Neural cell (in vitro differentiated cells): Measurements from ENCODE around the gene NKD1. TPM values are rescaled to one million over a fixed set of nuclear protein-coding genes. Genes with fewer than 3 reads are reported as not detected.

ENCODE experiments used
- H2AFZ ChIP-seq: fragments of 200-600, 300-800 bp; sonication (generic), shearing (Covaris generic); 2 replicates; pipeline ENCODE4 v1.6.0; 2014; ENCODE audit warnings: low read depth, mild to moderate bottlenecking, antibody characterized with exemption, low read length, moderate library complexity
- H3F3A ChIP-seq: fragments of 200-600 bp; shearing (Covaris generic); 2 replicates; pipeline ENCODE4 v1.6.1; 2016; ENCODE audit warnings: mild to moderate bottlenecking, moderate library complexity, mixed read lengths, antibody characterized with exemption, low read length; ENCODE audit not compliant: insufficient read depth, poor library complexity, severe bottlenecking
- H3K27ac ChIP-seq: fragments of 200-600, 300-800 bp; sonication (generic), shearing (Covaris generic); 2 replicates; pipeline ENCODE4 v1.5.1; 2014; ENCODE audit warnings: mild to moderate bottlenecking, low read length, moderate library complexity
- H3K27me3 ChIP-seq: fragments of 300-800, 200-600 bp; sonication (generic), shearing (Covaris generic); 2 replicates; pipeline ENCODE4 v1.6.0; 2014; ENCODE audit warnings: mild to moderate bottlenecking, low read depth, low read length, moderate library complexity; ENCODE audit not compliant: insufficient read depth
- H3K36me3 ChIP-seq: fragments of 300-800, 200-600 bp; sonication (generic), shearing (Covaris generic); 2 replicates; pipeline ENCODE4 v1.5.1; 2014; ENCODE audit warnings: mild to moderate bottlenecking, antibody characterized with exemption, low read length, moderate library complexity; ENCODE audit not compliant: insufficient read depth
- H3K4me2 ChIP-seq: fragments of 300-800, 200-600 bp; sonication (generic), shearing (Covaris generic); 2 replicates; pipeline ENCODE4 v1.6.0; 2014; ENCODE audit warnings: mild to moderate bottlenecking, low read length
- H3K4me3 ChIP-seq: fragments of 300-800, 200-600 bp; sonication (generic), shearing (Covaris generic); 2 replicates; pipeline ENCODE4 v1.5.1; 2014; ENCODE audit warnings: mild to moderate bottlenecking, low read length, moderate library complexity
- H3K79me2 ChIP-seq: fragments of 200-600 bp; shearing (Covaris generic); replicated peaks from 2 replicates; pipeline ENCODE4 v1.6.0; 2014; ENCODE audit warnings: mild to moderate bottlenecking, low read length, moderate library complexity; ENCODE audit not compliant: insufficient read depth
- H3K9ac ChIP-seq: fragments of 300-800, 200-600 bp; sonication (generic), shearing (Covaris generic); 2 replicates; pipeline ENCODE4 v1.6.1; 2016; ENCODE audit warnings: mild to moderate bottlenecking, low read length, mixed read lengths
- H3K9me2 ChIP-seq: fragments of 200-600 bp; shearing (Covaris generic); 2 replicates; pipeline ENCODE4 v1.6.1; 2016; ENCODE audit warnings: mild to moderate bottlenecking, low read length, mixed read lengths; ENCODE audit not compliant: insufficient read depth
- H3K9me3 ChIP-seq: fragments of 200-600, 300-800 bp; sonication (generic), shearing (Covaris generic); 2 replicates; pipeline ENCODE4 v1.6.1; 2016; ENCODE audit warnings: mild to moderate bottlenecking, mixed run types, low read length, moderate library complexity, mixed read lengths
- H4K20me1 ChIP-seq: fragments of 200-600 bp; shearing (Covaris generic); 2 replicates; pipeline ENCODE4 v1.6.1; 2016; ENCODE audit warnings: mild to moderate bottlenecking, mixed run types; ENCODE audit not compliant: insufficient read depth
- CTCF ChIP-seq: fragments of 450-650 bp; IDR thresholded peaks from 2 replicates; pipeline ENCODE4 v1.5.1; 2014; ENCODE audit warnings: antibody characterized with exemption, mild to moderate bottlenecking, moderate library complexity; ENCODE audit not compliant: poor library complexity, severe bottlenecking
- EP300 ChIP-seq: fragments of 450-650 bp; conservative IDR thresholded peaks from 2 replicates; pipeline ENCODE4 v1.6.1; 2014; ENCODE audit warnings: antibody characterized with exemption, mild to moderate bottlenecking, moderate library complexity; ENCODE audit not compliant: poor library complexity, severe bottlenecking
- EZH2 ChIP-seq: fragments of 200-600, 300-800 bp; shearing (Covaris generic), sonication (generic); IDR thresholded peaks from 2 replicates; pipeline ENCODE4 v1.6.1; 2014; ENCODE audit warnings: antibody characterized with exemption, low read length, borderline replicate concordance, mild to moderate bottlenecking; ENCODE audit not compliant: insufficient read depth, poor library complexity, severe bottlenecking
- MXI1 ChIP-seq: fragments of 450-650 bp; conservative IDR thresholded peaks from 2 replicates; pipeline ENCODE4 v1.6.1; 2014; ENCODE audit warnings: antibody characterized with exemption, mild to moderate bottlenecking; ENCODE audit not compliant: poor library complexity, severe bottlenecking
- POLR2AphosphoS5 ChIP-seq: IDR thresholded peaks from 2 replicates; pipeline ENCODE4 v1.6.1; 2012
- RAD21 ChIP-seq: fragments of 450-650 bp; conservative IDR thresholded peaks from 2 replicates; pipeline ENCODE4 v1.6.1; 2014; ENCODE audit warnings: antibody characterized with exemption, mild to moderate bottlenecking, moderate library complexity
- REST ChIP-seq: IDR thresholded peaks from 2 replicates; pipeline ENCODE4 v1.6.1; 2012; ENCODE audit warnings: borderline replicate concordance
- SMC3 ChIP-seq: fragments of 450-650 bp; conservative IDR thresholded peaks from 2 replicates; pipeline ENCODE4 v1.6.1; 2014; ENCODE audit warnings: antibody characterized with exemption, mild to moderate bottlenecking, moderate library complexity; ENCODE audit not compliant: poor library complexity
- TAF1 ChIP-seq: IDR thresholded peaks from 2 replicates; pipeline ENCODE4 v1.6.1; 2012; ENCODE audit warnings: low read depth
- polyA plus RNA-seq: library from polyadenylated mRNA; depleted of rRNA; stranded (reverse); fragments of >200 nt; gene quantifications from 2 replicates; pipeline ENCODE4 v1.2.3, GENCODE V29; 2014

Gene NKD1
- polyA plus RNA-seq, 1 donor from 2014 or later = 1.1 TPM

- H3K79me2 ChIP-seq = no peaks in the 10 kb centered on the region
- H3K9me3 ChIP-seq = no peaks in the 10 kb centered on the region
- H4K20me1 ChIP-seq = no peaks in the 10 kb centered on the region
- TF ChIP-seq CTCF (no peak), POLR2AphosphoS5 (no peak), TAF1 (no peak), SMC3 (no peak), REST (no peak), MXI1 (no peak), EP300 (no peak), RAD21 (no peak), EZH2 (no peak)
- no peaks in the 10 kb centered on the region for H3K27me3 ChIP-seq
- no peaks in the 10 kb centered on the region for H3K9me2 ChIP-seq
- no peak overlapping the region for H3K4me3 ChIP-seq
- H2AFZ ChIP-seq = no peak overlapping the region
- no peak overlapping the region for H3K4me2 ChIP-seq
- H3K27ac ChIP-seq = no peak overlapping the region
- no peaks in the 10 kb centered on the region for H3K36me3 ChIP-seq
- no peak overlapping the region for H3K9ac ChIP-seq
- no peaks in the 10 kb centered on the region for H3F3A ChIP-seq
These were observed 95.0 kb downstream of the NKD1 start for GRCh38 chr16:50643192-50643591.

- no peaks in the 10 kb centered on the region for H3F3A ChIP-seq
These were observed 96.0 kb downstream of the NKD1 start for GRCh38 chr16:50644245-50644644.

More at GRCh38 chr16:50644245-50644644, 96.0 kb downstream of the NKD1 start:
- H3K9me3 ChIP-seq = no peaks in the 10 kb centered on the region
- H3K36me3 ChIP-seq = no peaks in the 10 kb centered on the region
- H2AFZ ChIP-seq = no peak overlapping the region
- H3K27me3 ChIP-seq = no peaks in the 10 kb centered on the region
- H3K4me2 ChIP-seq = no peak overlapping the region
- H3K4me3 ChIP-seq = no peak overlapping the region
- H3K9me2 ChIP-seq = no peaks in the 10 kb centered on the region
- H3K79me2 ChIP-seq = no peaks in the 10 kb centered on the region
- H3K27ac ChIP-seq = no peak overlapping the region
- H3K9ac ChIP-seq = no peak overlapping the region
- no peak for TF ChIP-seq TAF1
- TF ChIP-seq REST = no peak
- TF ChIP-seq CTCF = no peak
- no peak for TF ChIP-seq RAD21
- TF ChIP-seq SMC3 = no peak
- no peak for TF ChIP-seq POLR2AphosphoS5
- TF ChIP-seq MXI1 = no peak
- no peak for TF ChIP-seq EP300
- no peak for TF ChIP-seq EZH2
- no peaks in the 10 kb centered on the region for H4K20me1 ChIP-seq
